ENCODE data around the gene CYLD.
A peak's percentile ranks its signal among the peaks of the same experiment; 100 is the strongest.

The CYLD gene

DNA sequence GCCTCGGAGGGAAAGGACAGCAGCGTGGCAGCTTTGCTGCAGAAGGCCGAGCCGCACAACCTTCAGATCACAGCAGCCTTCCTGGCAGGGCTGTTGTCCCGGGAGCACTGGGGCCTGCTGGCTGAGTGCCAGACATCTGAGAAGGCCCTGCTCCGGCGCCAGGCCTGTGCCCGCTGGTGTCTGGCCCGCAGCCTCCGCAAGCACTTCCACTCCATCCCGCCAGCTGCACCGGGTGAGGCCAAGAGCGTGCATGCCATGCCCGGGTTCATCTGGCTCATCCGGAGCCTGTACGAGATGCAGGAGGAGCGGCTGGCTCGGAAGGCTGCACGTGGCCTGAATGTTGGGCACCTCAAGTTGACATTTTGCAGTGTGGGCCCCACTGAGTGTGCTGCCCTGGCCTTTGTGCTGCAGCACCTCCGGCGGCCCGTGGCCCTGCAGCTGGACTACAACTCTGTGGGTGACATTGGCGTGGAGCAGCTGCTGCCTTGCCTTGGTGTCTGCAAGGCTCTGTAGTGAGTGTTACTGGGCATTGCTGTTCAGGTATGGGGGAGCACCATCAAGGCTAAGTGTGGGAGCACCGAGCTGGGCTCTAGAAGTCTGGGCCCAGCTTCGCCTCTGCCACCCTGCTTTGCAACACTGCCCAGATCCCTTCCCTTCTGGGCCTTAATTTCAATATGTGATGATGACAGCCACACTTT is 29.9 kb upstream of the CYLD start:
- DNase-seq: no peak

DNA sequence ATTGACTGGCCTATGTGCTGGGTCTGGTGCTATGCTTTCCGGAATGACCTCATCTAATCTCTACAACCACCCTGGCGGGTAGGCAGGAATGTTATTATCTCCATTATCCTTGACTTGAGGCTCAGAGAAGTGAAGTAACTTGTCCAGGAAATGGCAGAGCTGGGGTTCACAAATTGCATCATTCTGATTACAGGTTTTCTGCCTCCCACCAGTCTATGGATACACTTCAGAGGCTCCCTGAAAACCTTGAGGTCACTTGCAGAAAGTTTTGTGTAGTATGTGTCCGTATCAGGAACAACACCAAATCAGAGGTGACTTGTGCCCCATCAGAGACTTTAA is 29.4 kb upstream of the CYLD start:
- DNase-seq: no peak

GRCh38 chr16:50712956-50713355 is 28.9 kb upstream of the CYLD start:
- DNase-seq: no peak

DNA sequence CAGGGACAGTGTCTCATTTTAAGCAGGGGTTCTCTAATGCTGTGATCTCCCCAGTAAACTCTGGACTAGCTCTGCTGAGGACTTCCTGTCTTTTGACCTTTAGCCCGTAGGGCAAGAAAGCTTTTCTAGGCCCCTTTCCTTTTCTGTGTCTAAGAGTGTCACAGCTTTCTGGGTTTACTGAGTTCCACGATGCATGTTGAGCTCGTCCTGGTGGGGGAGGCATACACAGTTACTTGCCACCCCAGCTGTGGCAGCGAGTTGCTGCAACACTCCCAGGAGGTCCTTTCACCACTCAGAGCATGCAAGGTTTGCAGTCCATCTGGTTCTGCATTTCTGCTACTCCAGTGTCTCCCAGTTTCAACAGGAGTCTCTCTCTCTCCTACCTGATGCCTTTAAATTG is 24.8 kb upstream of the CYLD start:
- DNase-seq: no peak

DNA sequence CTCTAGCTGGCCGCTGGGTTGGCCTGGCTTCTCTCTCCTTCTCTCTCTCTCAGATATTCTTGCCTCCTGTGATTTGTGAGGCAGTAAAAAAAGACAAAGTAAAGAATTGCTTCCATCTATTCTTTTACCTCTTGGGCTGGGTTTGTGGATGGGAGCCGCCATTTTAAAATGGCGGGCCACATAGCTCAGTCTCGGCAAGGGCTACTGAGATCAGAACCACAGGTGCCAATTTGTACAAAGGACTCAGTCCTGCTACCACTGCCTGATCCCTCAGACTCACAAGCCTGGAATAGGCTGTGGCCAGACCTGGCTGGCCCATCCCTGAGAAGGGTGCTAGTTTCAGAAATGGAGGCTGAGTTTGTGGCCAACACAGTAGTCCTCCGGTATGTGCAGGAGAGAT is 24.4 kb upstream of the CYLD start:
- no peak for DNase-seq

DNA sequence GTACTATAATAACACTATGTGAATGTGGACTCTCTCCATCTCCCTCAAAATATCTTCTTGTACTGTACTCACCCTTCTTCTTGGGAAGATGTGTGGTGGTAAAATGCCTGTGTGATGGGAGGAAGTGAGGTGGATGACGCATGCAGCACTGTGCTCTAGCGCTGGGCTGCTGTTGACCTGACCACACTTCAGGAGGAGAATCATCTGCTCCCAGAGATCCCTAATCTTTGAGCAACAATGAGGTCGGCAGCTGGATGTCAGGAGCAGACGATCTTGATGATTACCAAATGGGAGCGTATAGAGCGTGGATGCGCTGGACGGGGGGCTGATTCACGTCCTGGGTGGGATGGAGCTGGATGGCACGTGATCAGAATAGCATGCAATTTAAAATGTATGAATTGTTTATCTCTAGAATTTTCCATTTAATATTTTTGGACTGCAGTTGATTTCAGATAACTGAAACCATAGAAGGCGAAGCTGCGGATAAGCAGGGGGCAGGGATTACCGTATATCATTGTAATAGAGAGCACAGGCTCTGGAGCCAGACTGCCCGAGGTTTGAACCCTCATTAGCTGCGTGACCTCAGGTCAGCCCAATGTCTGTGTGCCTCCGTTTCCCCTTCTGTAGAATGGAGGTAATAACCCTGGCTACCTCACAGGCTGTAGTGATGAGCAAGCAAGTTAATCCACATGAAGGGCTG is 23.7 kb upstream of the CYLD start:
- DNase-seq: no peak

- no peak for DNase-seq
Measured at GRCh38 chr16:50718761-50719400, 23.0 kb upstream of the CYLD start.

- no peak for DNase-seq
Measured at GRCh38 chr16:50719401-50720337, 22.2 kb upstream of the CYLD start.

DNA sequence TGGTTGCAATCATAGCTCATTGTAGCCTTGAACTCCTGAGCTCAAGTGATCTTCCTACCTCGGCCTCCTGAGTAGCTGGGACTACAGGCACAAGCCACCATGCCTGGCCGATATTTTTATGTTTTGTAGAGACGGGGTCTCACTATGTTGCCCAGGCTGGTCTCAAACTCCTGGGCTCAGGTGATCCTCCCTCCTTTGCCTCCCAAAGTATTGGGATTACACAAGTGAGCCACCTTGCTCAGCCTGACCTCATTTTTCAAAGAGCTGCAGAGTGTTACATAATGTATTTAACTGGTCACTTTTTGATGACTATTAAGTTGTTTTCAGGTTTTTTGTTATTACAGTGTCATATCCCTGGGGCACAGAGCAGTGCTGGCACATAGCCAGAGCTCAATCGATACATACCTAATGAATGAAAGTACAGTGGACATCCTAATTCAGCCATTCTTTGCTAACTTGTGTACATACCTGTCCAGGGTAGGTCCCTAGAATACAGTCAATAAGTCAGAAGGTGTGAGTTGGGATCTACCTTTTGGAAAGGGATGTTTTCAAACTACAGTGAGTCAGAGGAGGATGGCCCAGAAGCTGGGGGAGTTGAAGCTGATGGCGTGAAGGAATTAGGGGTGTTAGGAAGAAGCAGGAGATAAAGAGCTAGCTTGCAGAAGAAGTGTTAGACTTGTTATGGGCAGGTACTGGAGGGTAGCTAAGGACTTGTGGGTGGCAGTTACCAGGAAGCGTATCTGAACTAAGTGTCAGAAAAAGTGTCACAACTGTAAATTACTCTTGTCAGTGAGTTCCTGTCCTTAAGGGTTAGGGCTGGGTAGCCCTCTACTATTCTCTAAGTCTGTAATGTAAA is 20.1 kb upstream of the CYLD start:
- peak in 2 of 5 experiments; percentile 36 to 46 for DNase-seq

GRCh38 chr16:50722405-50722737 is 19.5 kb upstream of the CYLD start:
- DNase-seq: no peak

GRCh38 chr16:50722960-50723359 is 18.9 kb upstream of the CYLD start:
- DNase-seq: no peak

DNA sequence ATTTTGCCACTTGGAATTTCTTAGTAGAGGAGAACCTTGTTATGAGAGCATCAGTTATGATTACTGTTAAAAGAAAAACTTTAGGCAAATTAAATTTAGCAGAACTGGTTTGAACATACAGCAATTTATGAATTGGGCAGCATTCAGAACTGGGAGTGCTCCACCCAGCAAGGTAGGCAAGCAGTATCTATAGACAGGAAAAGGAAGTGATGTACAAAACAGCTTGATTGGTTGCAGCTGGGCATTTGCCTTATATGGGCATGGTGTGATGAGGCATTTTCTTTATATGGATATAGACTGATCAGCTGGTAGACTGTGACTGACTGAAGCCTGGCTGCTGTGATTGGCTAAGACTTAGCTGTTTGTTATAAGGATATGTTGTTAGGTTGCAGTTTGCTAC is 17.6 kb upstream of the CYLD start:
- peak in 1 of 5 experiments; percentile 63 for DNase-seq

DNA sequence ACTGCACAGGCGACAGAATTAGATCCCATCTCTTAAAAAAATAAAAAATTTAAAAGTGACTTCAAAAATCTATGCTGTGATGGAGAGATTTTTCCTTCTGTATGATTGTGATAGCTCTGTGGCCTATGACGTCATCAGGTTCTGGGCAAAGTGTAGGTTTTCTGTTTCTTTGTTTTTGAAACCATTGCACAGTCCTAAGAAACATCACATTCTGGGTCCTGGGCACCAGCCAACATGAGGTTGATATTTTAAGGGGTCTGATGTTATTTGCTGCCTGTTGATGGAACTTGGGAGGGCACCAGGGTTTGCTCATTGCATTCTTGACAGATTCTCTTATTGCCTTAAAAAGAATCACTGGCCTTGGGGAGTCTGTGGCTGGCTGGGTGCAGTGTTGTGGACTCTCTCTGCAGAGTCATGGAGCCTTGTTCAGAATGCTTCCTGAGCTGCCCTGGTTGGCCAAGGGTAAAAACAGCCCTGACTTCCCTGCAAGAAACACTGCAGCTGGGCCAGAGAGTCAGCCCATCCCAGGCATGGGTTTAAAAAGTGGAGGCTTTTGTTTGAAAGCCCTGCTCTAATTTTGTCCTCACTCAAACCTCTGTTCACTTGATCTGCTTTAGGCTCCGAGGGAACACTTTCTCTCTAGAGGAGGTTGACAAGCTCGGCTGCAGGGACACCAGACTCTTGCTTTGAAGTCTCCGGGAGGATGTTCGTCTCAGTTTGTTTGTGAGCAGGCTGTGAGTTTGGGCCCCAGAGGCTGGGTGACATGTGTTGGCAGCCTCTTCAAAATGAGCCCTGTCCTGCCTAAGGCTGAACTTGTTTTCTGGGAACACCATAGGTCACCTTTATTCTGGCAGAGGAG is 10.5 kb upstream of the CYLD start:
- no peak for DNase-seq

- no peak for DNase-seq
Measured at GRCh38 chr16:50731989-50732832, 9.7 kb upstream of the CYLD start.

DNA sequence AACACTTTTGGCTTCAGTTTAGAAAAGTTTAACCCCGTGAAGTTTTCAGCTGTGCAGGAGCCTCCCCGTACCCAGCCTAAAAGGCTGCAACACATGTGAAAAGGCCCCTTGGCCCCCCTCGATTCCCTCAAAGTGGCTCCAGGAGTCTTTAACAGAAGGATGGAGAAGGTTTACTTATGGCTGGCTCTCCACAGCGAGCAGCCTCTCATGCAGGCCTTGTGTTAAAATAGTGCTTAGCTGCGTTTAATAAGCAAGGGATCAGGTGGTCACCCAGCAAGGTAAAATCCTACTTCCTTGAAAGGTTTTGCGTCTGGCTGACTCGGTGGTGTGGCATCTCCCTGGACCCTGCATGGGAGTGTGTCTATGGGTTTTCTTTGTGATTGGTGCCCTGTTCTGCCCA is 8.4 kb upstream of the CYLD start:
- DNase-seq: no peak

- no peak for DNase-seq
Measured at GRCh38 chr16:50735629-50736122, 6.2 kb upstream of the CYLD start.

DNA sequence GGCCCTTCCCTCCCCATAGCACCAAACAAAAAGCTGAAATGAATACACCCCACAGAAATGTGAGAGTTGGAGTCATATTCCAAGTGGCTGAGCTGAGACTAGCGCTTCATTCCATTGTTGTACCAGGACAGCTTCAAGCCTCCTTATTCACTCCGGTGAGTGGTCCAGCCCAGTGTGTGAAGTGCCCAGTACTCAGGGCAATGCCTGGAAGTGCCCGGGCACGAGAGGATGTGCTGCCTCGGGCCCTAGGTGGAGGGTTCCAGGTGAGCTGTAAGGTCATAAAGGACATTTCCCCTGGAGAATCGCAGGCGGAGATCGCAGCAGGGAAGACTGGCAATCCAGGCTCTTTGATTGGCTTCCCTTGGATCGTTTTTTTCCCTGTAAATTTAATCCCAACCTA is 5.4 kb upstream of the CYLD start:
- DNase-seq: no peak

DNA sequence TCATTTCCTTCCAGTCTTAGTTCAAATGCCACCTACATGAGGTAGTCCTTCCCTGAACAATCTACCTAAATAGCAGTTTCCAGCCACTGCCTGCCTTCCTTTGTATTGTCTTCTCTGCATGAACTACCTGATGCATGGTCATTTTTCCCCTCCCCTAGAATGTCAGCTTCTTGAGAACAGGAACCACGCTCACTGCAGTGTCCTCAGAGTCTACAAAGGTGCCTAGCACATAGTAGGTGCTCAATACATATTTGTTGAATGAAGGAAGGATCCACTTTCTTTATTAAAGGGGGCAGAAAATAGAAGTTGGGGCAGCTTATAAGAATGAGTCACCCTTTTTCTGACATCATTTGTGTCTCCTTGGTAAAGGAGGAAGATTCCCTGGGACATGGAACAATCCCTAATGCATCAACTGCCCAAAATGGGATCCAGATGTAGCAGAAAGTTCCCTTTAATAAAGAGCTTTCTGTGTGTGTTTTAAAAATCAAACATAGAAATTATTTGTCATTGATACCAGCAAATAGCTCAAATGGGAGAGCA is 4.4 kb upstream of the CYLD start:
- no peak for DNase-seq

DNA sequence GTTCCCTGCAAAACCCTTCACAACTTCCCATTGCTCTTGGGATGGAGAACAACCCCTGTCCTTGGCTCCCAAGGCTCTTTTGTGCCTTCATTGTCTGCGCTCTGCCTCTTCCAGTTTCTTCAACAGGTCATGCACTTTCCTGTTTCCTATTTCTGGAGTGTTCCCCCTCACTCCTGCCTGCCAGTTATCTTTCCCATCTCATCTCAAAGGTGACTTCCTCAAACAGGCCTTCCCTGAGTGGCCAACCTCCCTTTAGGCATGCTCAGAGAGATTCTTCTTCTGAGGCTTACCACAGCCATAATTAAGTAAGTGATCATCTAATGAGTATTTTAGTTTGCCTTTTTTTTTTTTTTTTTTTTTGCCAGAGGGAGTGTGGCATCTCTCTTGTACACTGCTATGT is 2.9 kb upstream of the CYLD start:
- no peak for DNase-seq

GRCh38 chr16:50740736-50741135 is 1.1 kb upstream of the CYLD start:
- no peak for DNase-seq
